Endothelial cell of umbilical vein (primary cell): Measurements from ENCODE around the gene CMTR1. TPM values are rescaled to one million over a fixed set of nuclear protein-coding genes. Genes with fewer than 3 reads are reported as not detected.

Source experiments
- BruUV-seq: library from RNA; stranded (reverse); fragments of 400-500 nt; replicated peaks from 2 replicates; lab custom pipeline; 2021; lab: Mats Ljungman, UMichigan
- CTCF ChIA-PET: fragments of 300-600, 350-600 bp; sonication (Branson Sonifier 250); formaldehyde crosslinking; loops from one replicate; lab custom pipeline; 2021; ENCODE audit warnings: antibody characterized with exemption, inconsistent platforms; lab: Charles Lee
- POLR2A ChIA-PET: fragments of 300-600, 350-600 bp; sonication (Branson Sonifier 250); formaldehyde crosslinking; loops from one replicate; lab custom pipeline; 2021; ENCODE audit warnings: antibody characterized with exemption, inconsistent platforms; lab: Charles Lee
- DNase-seq: peaks from one replicate; pipeline ENCODE4 v3.0.0-alpha.2; 2011; ENCODE audit warnings: low read depth, low spot score
- FAIRE-seq: peaks from 2 replicates; lab custom pipeline; 2011; peaks lifted over from hg19 to GRCh38; lab: Jason Lieb, UNC
- H2AFZ ChIP-seq: 2 replicates; pipeline ENCODE4 v1.6.0; 2012; ENCODE audit warnings: low read depth, low read length, control low read depth, inconsistent platforms
- H3K27ac ChIP-seq: 2 replicates; pipeline ENCODE4 v1.5.1; 2011; ENCODE audit warnings: low read depth, mild to moderate bottlenecking, control low read depth, low read length, moderate library complexity; ENCODE audit not compliant: insufficient read depth
- H3K27me3 ChIP-seq, 2 experiments: 2 replicates each; pipeline versions ENCODE4 v1.6.0 to v1.6.1; 2011; ENCODE audit warnings: low read length in 2 of 2, mixed read lengths in 1 of 2; ENCODE audit not compliant: control insufficient read depth in 2 of 2, insufficient read depth in 2 of 2
- H3K36me3 ChIP-seq, 2 experiments: 2 replicates in 1 of 2; 3 replicates in 1 of 2; pipeline ENCODE4 v1.5.1; 2011; ENCODE audit warnings: low read length in 2 of 2, mild to moderate bottlenecking in 1 of 2, moderate library complexity in 1 of 2; ENCODE audit not compliant: control insufficient read depth in 2 of 2, insufficient read depth in 2 of 2; ENCODE audit errors: extremely low read depth in 1 of 2
- H3K4me1 ChIP-seq: 3 replicates; pipeline ENCODE4 v1.5.1; 2011; ENCODE audit warnings: mild to moderate bottlenecking, low read length; ENCODE audit not compliant: control insufficient read depth, insufficient read depth; ENCODE audit errors: extremely low read depth
- H3K4me2 ChIP-seq: 2 replicates; pipeline ENCODE4 v1.6.1; 2011; ENCODE audit warnings: low read length, control low read depth, mixed read lengths; ENCODE audit not compliant: insufficient read depth
- H3K4me3 ChIP-seq, 3 experiments: fragments of 200-600 bp in 1 of 3; sonication (generic), shearing (Covaris generic) in 1 of 3; replicated peaks in 1 of 3; 2 replicates each; pipeline ENCODE4 v1.5.1; 2011 to 2016; ENCODE audit warnings: control low read depth in 3 of 3, low read length in 3 of 3, mild to moderate bottlenecking in 2 of 3, inconsistent platforms in 1 of 3, low read depth in 1 of 3, moderate library complexity in 1 of 3; ENCODE audit not compliant: insufficient read depth in 1 of 3
- H3K79me2 ChIP-seq: 2 replicates; pipeline ENCODE4 v1.6.0; 2012; ENCODE audit warnings: low read length, inconsistent platforms; ENCODE audit not compliant: control insufficient read depth, insufficient read depth
- H3K9ac ChIP-seq: replicated peaks from 2 replicates; pipeline ENCODE3; 2011; ENCODE audit warnings: low read length, control low read depth; ENCODE audit not compliant: insufficient read depth; ENCODE audit errors: extremely low read depth
- H3K9me1 ChIP-seq: replicated peaks from 3 replicates; pipeline ENCODE4 v1.6.0; 2011; ENCODE audit warnings: mild to moderate bottlenecking, low read length; ENCODE audit not compliant: control insufficient read depth, insufficient read depth; ENCODE audit errors: extremely low read depth
- H3K9me3 ChIP-seq: replicated peaks from 2 replicates; pipeline ENCODE4 v1.5.1; 2012; ENCODE audit warnings: low read length, inconsistent platforms; ENCODE audit not compliant: control insufficient read depth, insufficient read depth
- H4K20me1 ChIP-seq: replicated peaks from 2 replicates; pipeline ENCODE3; 2011; ENCODE audit warnings: mild to moderate bottlenecking, low read length; ENCODE audit not compliant: control insufficient read depth, insufficient read depth; ENCODE audit errors: extremely low read depth
- EZH2 ChIP-seq: IDR thresholded peaks from 2 replicates; pipeline ENCODE4 v1.6.1; 2012; ENCODE audit warnings: borderline replicate concordance, low read depth, mild to moderate bottlenecking, moderate library complexity, low read length, inconsistent platforms; ENCODE audit not compliant: severe bottlenecking
- FOS ChIP-seq: IDR thresholded peaks from 2 replicates; pipeline ENCODE4 v1.6.1; 2011; ENCODE audit warnings: mild to moderate bottlenecking, low read length, moderate library complexity, borderline replicate concordance; ENCODE audit not compliant: insufficient read depth
- GATA2 ChIP-seq: IDR thresholded peaks from 2 replicates; pipeline ENCODE4 v1.7.0; 2011; ENCODE audit warnings: low read depth, mild to moderate bottlenecking, moderate library complexity, mixed read lengths, low read length; ENCODE audit not compliant: insufficient read length, insufficient read depth
- JUN ChIP-seq: IDR thresholded peaks from 2 replicates; pipeline ENCODE4 v1.6.1; 2011; ENCODE audit warnings: borderline replicate concordance, low read depth; ENCODE audit not compliant: insufficient read length, insufficient read depth
- MAX ChIP-seq: IDR thresholded peaks from 2 replicates; pipeline ENCODE4 v1.6.1; 2011; ENCODE audit not compliant: insufficient read depth, insufficient read length
- MYC ChIP-seq: IDR thresholded peaks from one replicate; pipeline ENCODE4 v1.6.1; 2011; ENCODE audit warnings: mild to moderate bottlenecking, low read depth, low read length
- POLR2A ChIP-seq: IDR thresholded peaks from 2 replicates; pipeline ENCODE4 v1.6.1; 2012; ENCODE audit warnings: low read depth, mild to moderate bottlenecking, control low read depth, low read length
- POLR2AphosphoS5 ChIP-seq: IDR thresholded peaks from 2 replicates; pipeline ENCODE4 v1.6.1; 2012; ENCODE audit warnings: low read depth, mild to moderate bottlenecking, control low read depth, low read length, moderate library complexity; ENCODE audit not compliant: insufficient read depth
- dilution Hi-C: fragments of 300-500 bp; cut with MboI; formaldehyde crosslinking; loops from one replicate; pipeline ENCODE4 v1.15.0; 2019; ENCODE audit warnings: low sequenced_read_pairs; ENCODE audit not compliant: extremely low pct_ligation_motif_present
- intact Hi-C: fragments of 100-400 bp; cut with micrococcal nuclease; formaldehyde crosslinking; loops from one replicate; pipeline ENCODE4 v1.10.0; 2022
- polyA plus RNA-seq, 4 experiments: library from polyadenylated mRNA; depleted of rRNA in 3 of 4; stranded (reverse) in 3 of 4; unstranded in 1 of 4; fragments of >200 nt; gene quantifications; 2 replicates each; pipeline versions ENCODE4 v1.2.1 to v1.2.3, GENCODE V29; 2011 to 2012; ENCODE audit warnings: missing spikeins in 1 of 4
- total RNA-seq: library from RNA; stranded (reverse); gene quantifications from 2 replicates; pipeline ENCODE4 v1.2.3, GENCODE V29; 2021
- TF ChIP-seq, protein P1 (sequence below), 2 donors: IDR thresholded peaks; 1 replicate in 1 of 2; 2 replicates in 1 of 2; pipeline ENCODE4 v1.5.1; 2011; ENCODE audit warnings: low read length in 2 of 2, mild to moderate bottlenecking in 2 of 2, moderate library complexity in 2 of 2, control low read depth in 1 of 2, inconsistent platforms in 1 of 2, low read depth in 1 of 2; ENCODE audit not compliant: insufficient read depth in 1 of 2; ENCODE audit errors: extremely low read depth in 1 of 2

Gene CMTR1
- total and polyA plus RNA-seq, 2 donors (not counting 3 experiments of a cell fraction or from before 2014, with no cell fraction given): 19.5 to 38.0 TPM

DNA sequence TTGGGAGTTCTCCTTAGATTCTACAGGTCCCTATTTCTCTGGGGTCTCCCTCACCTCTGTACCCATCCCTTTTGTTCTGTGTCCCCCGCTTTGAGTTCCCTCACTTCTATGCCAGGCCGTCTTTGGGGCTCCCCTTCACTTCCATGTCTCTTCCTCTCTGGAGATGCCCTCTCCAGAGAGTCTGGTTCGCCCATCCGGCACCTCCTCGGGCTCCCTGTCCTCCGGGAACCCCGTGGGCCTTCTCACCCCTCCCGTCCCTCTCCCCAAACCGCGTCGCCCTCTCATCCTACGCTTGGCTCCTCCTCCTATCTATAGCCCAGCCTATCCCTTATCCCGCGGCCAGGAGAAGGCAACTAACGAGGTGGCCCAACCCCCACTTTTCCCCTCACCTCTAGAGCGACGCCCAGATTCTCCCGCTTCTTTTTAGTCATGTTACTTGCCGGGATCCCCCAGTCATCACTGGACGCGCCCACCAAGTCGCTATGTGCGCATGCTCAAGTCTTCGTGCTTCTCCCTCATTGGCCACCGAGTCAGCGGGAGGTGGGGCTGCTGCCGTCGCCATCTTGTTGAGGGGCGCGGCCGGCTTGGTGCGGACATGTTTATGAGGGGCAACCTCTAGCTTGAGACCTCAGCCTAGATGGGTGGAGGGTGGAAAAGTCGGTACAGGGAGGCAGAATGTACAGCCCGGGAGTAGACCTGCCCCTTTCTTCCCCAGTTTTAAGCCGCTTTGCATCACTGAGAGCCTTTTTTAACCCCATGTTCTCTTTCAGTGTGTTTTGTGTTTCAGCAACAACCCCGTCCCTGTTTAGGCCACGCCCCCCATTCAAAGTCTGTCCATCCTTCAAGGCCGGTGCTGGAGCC, 66.6 kb downstream of the CMTR1 start, which contains the start of gene CCDC167:
Gene CCDC167 (minus strand): TSS at position 461 of the 861 bp plus-strand sequence. CDS start 30 bp downstream, at position 431.
- FAIRE-seq: peak; percentile 98
- POLR2A ChIA-PET: interaction anchor here (0.7 kb wide), 2 partner anchors 24 to 678 kb away, joined by 3 to 6 read pairs; no protein-coding TSS in a partner anchor
- Histone ChIP-seq H3K9me1 (no peaks in the 10 kb centered on the region), H2AFZ (peak within 1 kb of the TSS; percentile 65), H4K20me1 (no peaks in the 10 kb centered on the region), H3K9me3 (no peaks in the 10 kb centered on the region), H3K27ac (peak within 1 kb of the TSS; percentile 62), H3K4me1 (peaks cover 7% of the 10 kb centered on the region), H3K4me3 (peak within 1 kb of the TSS; percentile 59 to 83 (median 74)), H3K36me3 (no peaks in the 10 kb centered on the region), H3K27me3 (peaks cover 6 to 11% of the 10 kb centered on the region in 2 experiments), H3K9ac (peak within 1 kb of the TSS; percentile 89), H3K79me2 (peaks cover 3% of the 10 kb centered on the region), H3K4me2 (peak within 1 kb of the TSS; percentile 94)
- dilution Hi-C loops: no loop called here
- CTCF ChIA-PET: interaction anchor here (0.6 to 1.6 kb wide), 8 partner anchors 8 to 66 kb away, joined by 3 to 11 read pairs (median 4); no protein-coding TSS in a partner anchor
- DNase-seq: peak; percentile 99
- TF ChIP-seq MYC (no peak), POLR2AphosphoS5 (peak; percentile 35), FOS (no peak)
- no TSS peak for BruUV-seq
- intact Hi-C loops: loop anchor here (1.0 to 5.0 kb wide), 2 partner anchors 25 to 53 kb away; no protein-coding TSS in a partner anchor

DNA sequence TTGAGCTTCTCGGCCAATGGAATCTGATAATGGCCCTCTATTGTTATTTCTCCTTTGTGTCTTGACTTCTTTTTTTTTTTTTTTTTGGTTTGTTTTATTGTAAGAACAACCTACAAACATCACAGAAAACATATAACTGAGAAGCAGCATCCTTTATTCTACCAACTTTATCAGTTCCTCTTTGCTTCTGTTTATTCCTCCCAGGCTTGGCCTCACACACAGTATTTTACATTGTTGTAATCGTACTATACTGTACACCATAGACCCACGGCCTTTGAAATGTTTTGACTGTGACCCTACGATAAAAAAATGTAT, 67.2 kb downstream of the CMTR1 start:
- dilution Hi-C loops: no loop called here
- no peak for TF ChIP-seq FOS
- TF ChIP-seq JUN: no peak
- TF ChIP-seq GATA2: no peak
- TF ChIP-seq MAX: no peak
- TF ChIP-seq POLR2A: no peak
- TF ChIP-seq, protein P1, sequence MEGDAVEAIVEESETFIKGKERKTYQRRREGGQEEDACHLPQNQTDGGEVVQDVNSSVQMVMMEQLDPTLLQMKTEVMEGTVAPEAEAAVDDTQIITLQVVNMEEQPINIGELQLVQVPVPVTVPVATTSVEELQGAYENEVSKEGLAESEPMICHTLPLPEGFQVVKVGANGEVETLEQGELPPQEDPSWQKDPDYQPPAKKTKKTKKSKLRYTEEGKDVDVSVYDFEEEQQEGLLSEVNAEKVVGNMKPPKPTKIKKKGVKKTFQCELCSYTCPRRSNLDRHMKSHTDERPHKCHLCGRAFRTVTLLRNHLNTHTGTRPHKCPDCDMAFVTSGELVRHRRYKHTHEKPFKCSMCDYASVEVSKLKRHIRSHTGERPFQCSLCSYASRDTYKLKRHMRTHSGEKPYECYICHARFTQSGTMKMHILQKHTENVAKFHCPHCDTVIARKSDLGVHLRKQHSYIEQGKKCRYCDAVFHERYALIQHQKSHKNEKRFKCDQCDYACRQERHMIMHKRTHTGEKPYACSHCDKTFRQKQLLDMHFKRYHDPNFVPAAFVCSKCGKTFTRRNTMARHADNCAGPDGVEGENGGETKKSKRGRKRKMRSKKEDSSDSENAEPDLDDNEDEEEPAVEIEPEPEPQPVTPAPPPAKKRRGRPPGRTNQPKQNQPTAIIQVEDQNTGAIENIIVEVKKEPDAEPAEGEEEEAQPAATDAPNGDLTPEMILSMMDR (IDR thresholded peaks at IDR 0.05; ENCODE audit: extremely low read depth in 1 of 2, insufficient read depth in 1 of 2, low read depth in 1 of 2, low read length in 2 of 2): no peak
- no peak for TF ChIP-seq EZH2
- TF ChIP-seq POLR2AphosphoS5: no peak
- no peak for TF ChIP-seq MYC
- Histone ChIP-seq H3K4me1 (peaks cover 7% of the 10 kb centered on the region), H3K27me3 (peaks cover 6 to 14% of the 10 kb centered on the region in 2 experiments), H3K79me2 (peaks cover 3% of the 10 kb centered on the region), H3K9ac (no peak overlapping the region), H3K36me3 (no peaks in the 10 kb centered on the region), H2AFZ (peak overlapping the region; percentile 36), H4K20me1 (no peaks in the 10 kb centered on the region), H3K4me2 (peak overlapping the region; percentile 46), H3K27ac (no peak overlapping the region), H3K9me3 (no peaks in the 10 kb centered on the region), H3K4me3 (peak overlapping the region in 1 of 3 experiments; percentile 83), H3K9me1 (no peaks in the 10 kb centered on the region)
- BruUV-seq: no TSS peak
- FAIRE-seq (no peak), DNase-seq (no peak)
- intact Hi-C loops: no loop called here
- ChIA-PET POLR2A (interaction anchor here (0.7 kb wide), 2 partner anchors 24 to 677 kb away, joined by 3 to 6 read pairs; no protein-coding TSS in a partner anchor), CTCF (interaction anchor here (0.7 to 1.6 kb wide), 7 partner anchors 8 to 66 kb away, joined by 3 to 11 read pairs (median 5); no protein-coding TSS in a partner anchor)
